Keratinocyte (primary cell): ENCODE measurements around the gene IL1RAPL1.

Experiments used
- EZH2 ChIP-seq: IDR thresholded peaks from one replicate; pipeline ENCODE4 v1.6.1; 2012; ENCODE audit warnings: inconsistent platforms, mild to moderate bottlenecking, low read length, moderate library complexity
- TF ChIP-seq, protein P1 (sequence below), 3 experiments: IDR thresholded peaks in 1 of 3; conservative IDR thresholded peaks in 1 of 3; optimal IDR thresholded peaks in 1 of 3; 2 replicates in 2 of 3; 3 replicates in 1 of 3; pipeline versions ENCODE3 to v1.5.1; 2011; ENCODE audit warnings: low read length in 3 of 3, mild to moderate bottlenecking in 3 of 3, moderate library complexity in 2 of 3, control low read depth in 1 of 3, inconsistent platforms in 1 of 3; ENCODE audit not compliant: insufficient read depth in 2 of 3; ENCODE audit errors: extremely low read depth in 1 of 3

DNA sequence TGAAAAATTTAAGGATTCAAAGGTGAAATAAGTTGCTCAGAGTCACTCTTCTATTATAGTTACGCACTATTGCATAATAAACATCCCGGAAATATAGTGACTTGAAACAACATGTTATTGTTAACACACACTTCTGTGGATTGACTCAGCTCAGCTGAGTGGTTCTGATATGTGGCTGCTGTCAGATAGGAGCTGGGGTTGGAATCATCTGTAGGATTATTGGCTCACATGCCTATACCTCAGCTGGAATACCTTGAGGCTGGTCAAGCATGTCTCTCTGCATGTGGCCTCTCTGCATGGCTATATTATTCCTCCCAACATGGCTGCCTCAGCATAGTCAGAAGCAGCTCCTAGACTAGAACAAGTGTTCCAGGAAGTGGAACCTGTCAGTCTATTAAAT is 1141.4 kb downstream of the IL1RAPL1 start:
- TF ChIP-seq, protein P1, sequence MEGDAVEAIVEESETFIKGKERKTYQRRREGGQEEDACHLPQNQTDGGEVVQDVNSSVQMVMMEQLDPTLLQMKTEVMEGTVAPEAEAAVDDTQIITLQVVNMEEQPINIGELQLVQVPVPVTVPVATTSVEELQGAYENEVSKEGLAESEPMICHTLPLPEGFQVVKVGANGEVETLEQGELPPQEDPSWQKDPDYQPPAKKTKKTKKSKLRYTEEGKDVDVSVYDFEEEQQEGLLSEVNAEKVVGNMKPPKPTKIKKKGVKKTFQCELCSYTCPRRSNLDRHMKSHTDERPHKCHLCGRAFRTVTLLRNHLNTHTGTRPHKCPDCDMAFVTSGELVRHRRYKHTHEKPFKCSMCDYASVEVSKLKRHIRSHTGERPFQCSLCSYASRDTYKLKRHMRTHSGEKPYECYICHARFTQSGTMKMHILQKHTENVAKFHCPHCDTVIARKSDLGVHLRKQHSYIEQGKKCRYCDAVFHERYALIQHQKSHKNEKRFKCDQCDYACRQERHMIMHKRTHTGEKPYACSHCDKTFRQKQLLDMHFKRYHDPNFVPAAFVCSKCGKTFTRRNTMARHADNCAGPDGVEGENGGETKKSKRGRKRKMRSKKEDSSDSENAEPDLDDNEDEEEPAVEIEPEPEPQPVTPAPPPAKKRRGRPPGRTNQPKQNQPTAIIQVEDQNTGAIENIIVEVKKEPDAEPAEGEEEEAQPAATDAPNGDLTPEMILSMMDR (optimal IDR thresholded peaks at IDR 0.05 in 1 of 3, IDR thresholded peaks at IDR 0.05 in 1 of 3, conservative IDR thresholded peaks at IDR 0.05 in 1 of 3; ENCODE audit: extremely low read depth in 1 of 3, insufficient read depth in 2 of 3, low read length in 3 of 3): no peak
- no peak for TF ChIP-seq EZH2
